Esophagus muscularis mucosa (tissue), 4 donors: ENCODE measurements around the gene RAB40B. TPM values are rescaled to one million over a fixed set of nuclear protein-coding genes. Genes with fewer than 3 reads are reported as not detected.

ENCODE experiments used
- DNase-seq: peaks from one replicate; pipeline ENCODE4 v3.0.0-alpha.2; 2017; ENCODE audit errors: extremely low spot score
- H3K27ac ChIP-seq, 4 donors: fragments of 200-600 bp; sonication (generic); replicated peaks in 1 of 4; 1 replicate in 3 of 4; 2 replicates in 1 of 4; pipeline ENCODE4 v1.5.1; 2016 to 2019; ENCODE audit warnings: mild to moderate bottlenecking in 1 of 4
- H3K27me3 ChIP-seq, 4 donors: fragments of 200-600 bp; sonication (generic); one replicate each; pipeline versions ENCODE4 v1.5.1 to v1.6.0; 2016 to 2019
- H3K36me3 ChIP-seq, 4 donors: fragments of 200-600 bp; sonication (generic); one replicate each; pipeline ENCODE4 v1.5.1; 2016 to 2019
- H3K4me1 ChIP-seq, 4 donors: fragments of 200-600 bp; sonication (generic); one replicate each; pipeline ENCODE4 v1.5.1; 2016 to 2019
- H3K4me3 ChIP-seq, 4 donors: fragments of 200-600 bp; sonication (generic); 1 replicate in 2 of 4; 2 replicates in 2 of 4; pipeline ENCODE4 v1.5.1; 2016 to 2019; ENCODE audit warnings: mild to moderate bottlenecking in 4 of 4, moderate library complexity in 1 of 4
- H3K9me3 ChIP-seq, 4 donors: fragments of 200-600 bp; sonication (generic); 1 replicate in 3 of 4; 2 replicates in 1 of 4; pipeline ENCODE4 v1.5.1; 2016 to 2019
- CTCF ChIP-seq, 3 experiments: fragments of 200-600 bp in 2 of 3; fragments of 450-650 bp in 1 of 3; sonication (generic) in 2 of 3; IDR thresholded peaks; one replicate each; pipeline ENCODE4 v1.5.1; 2017 to 2019; ENCODE audit warnings: antibody characterized with exemption in 3 of 3, mild to moderate bottlenecking in 2 of 3, moderate library complexity in 1 of 3
- EP300 ChIP-seq: sonication (generic); formaldehyde crosslinking; IDR thresholded peaks from one replicate; pipeline ENCODE4 v1.6.1; 2017; ENCODE audit warnings: antibody characterized with exemption
- POLR2A ChIP-seq: fragments of 450-650 bp; IDR thresholded peaks from one replicate; pipeline ENCODE4 v1.6.1; 2017; ENCODE audit warnings: antibody characterized with exemption, moderate library complexity, mild to moderate bottlenecking, low read depth
- POLR2AphosphoS5 ChIP-seq, 2 donors: sonication (generic); formaldehyde crosslinking; IDR thresholded peaks; one replicate each; pipeline ENCODE4 v1.6.1; 2017; ENCODE audit warnings: antibody characterized with exemption in 2 of 2
- WGBS: methylation state at CpG from one replicate; pipeline ENCODE4 v1.1.5; 2018; 5-methylcytosine and 5-hydroxymethylcytosine counted together
- intact Hi-C: fragments of 100-400 bp; cut with DNase I; formaldehyde crosslinking; loops from one replicate; pipeline ENCODE4 v1.15.1; 2023
- total RNA-seq, 4 donors: library from RNA; depleted of rRNA; stranded (reverse); fragments of >200 nt; gene quantifications; one replicate each; pipeline versions ENCODE4 v1.1.0 to v1.2.1, GENCODE V29; 2016

RAB40B gene
- total RNA-seq, 4 donors from 2014 or later, result 6.2 to 24.3 (median 19.4) TPM

GRCh38 chr17:82687375-82687861, 11.1 kb downstream of the RAB40B start:
- Histone ChIP-seq H3K4me3 (no peak overlapping the region), H3K27ac (no peak overlapping the region), H3K9me3 (no peaks in the 10 kb centered on the region), H3K27me3 (no peaks in the 10 kb centered on the region), H3K36me3 (peaks cover 0 to 24% (median 9%) of the 10 kb centered on the region in 4 donors), H3K4me1 (no peaks in the 10 kb centered on the region)
- DNase-seq, result no peak
- intact Hi-C loops, result no loop called here
- whole genome bisulfite sequencing, result 92% methylated on average over 9 of the region's 10 CpGs
- TF ChIP-seq POLR2A (no peak), CTCF (IDR thresholded peaks at IDR 0.05) (no peak), EP300 (no peak), POLR2AphosphoS5 (IDR thresholded peaks at IDR 0.05) (no peak)

DNA sequence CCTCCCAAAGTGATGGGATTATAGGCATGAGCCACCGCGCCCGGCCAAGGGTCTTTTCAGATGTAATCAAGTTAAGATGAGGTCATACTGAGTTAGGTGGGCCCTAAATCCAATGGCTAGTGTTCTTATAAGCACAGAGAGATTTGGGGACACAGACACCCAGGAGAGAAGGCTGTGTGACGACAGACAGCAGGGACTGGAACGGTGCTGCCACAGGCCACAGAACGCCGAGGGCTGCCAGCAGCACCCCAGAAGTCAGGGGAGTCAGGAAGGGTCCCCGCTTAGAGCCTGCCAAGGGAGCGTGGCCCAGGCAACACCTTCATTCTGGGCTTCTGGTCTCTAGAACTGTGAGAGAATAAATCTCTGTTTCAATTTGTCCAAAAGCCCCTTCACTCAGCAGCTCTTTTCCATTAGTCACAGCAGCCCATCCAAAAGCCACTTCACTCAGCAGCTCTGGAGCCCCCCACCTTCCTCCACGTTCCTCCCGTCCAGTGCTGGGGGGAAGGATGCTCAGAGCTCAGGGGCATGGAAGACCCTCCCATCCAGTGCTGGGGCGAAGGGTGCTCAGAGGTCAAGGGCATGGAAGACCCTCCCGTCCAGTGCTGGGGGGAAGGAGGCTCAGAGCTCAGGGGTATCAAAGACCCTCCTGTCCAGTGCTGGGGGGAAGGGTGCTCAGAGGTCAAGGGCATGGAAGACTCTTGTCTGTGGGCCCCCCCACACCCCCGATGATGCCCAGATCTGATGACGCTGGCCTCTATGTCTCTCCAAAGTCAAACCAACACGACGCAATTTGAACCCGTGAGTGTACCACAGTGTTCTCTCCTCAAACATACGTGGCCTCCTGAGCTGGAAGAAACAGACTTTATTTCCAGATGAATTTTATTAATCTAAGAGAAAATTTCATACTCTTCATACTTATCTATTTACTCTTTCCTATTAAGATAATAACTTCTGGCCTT, 11.9 kb downstream of the RAB40B start:
- no peaks in the 10 kb centered on the region for H3K4me1 ChIP-seq
- H3K4me3 ChIP-seq, result no peak overlapping the region
- H3K36me3 ChIP-seq, result peaks cover 0 to 22% (median 9%) of the 10 kb centered on the region in 4 donors
- H3K27me3 ChIP-seq, result no peaks in the 10 kb centered on the region
- WGBS, result 87% methylated on average over 19 of the region's 19 CpGs
- DNase-seq, result no peak
- peaks cover 0 to 1% (median 0%) of the 10 kb centered on the region in 4 donors for H3K9me3 ChIP-seq
- intact Hi-C loops, result no loop called here
- TF ChIP-seq POLR2A, result no peak
- TF ChIP-seq POLR2AphosphoS5 (IDR thresholded peaks at IDR 0.05), result no peak
- no peak for TF ChIP-seq EP300
- no peak for TF ChIP-seq CTCF (IDR thresholded peaks at IDR 0.05)
- H3K27ac ChIP-seq, result no peak overlapping the region

DNA sequence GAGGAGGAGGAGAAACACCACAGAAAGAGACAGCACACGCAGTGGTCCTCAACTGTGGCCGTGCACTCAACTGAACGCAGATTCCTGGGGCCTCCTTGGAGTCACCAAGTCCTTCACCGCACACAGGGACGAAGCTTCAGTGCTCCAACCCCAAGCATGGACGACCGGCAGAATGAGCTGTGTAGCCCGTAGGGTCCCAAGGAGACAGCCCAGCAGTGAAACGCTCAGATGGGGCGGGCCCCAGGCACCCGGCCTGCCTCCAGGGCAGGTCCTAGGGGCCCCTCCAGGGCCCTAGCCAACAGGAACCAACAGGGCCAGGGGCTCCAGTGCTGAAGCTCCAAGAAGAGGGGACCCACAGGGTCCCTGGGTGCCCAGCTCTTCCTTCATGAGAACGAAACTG, 13.2 kb downstream of the RAB40B start:
- H3K27me3 ChIP-seq, result no peaks in the 10 kb centered on the region
- DNase-seq, result no peak
- H3K9me3 ChIP-seq, result peaks cover 0 to 8% (median 0%) of the 10 kb centered on the region in 4 donors
- peaks cover 0 to 10% (median 6%) of the 10 kb centered on the region in 4 donors for H3K36me3 ChIP-seq
- WGBS, result 94% methylated on average over 12 of the region's 12 CpGs
- no peak overlapping the region for H3K27ac ChIP-seq
- TF ChIP-seq EP300, result no peak
- TF ChIP-seq POLR2AphosphoS5 (IDR thresholded peaks at IDR 0.05), result no peak
- TF ChIP-seq POLR2A, result no peak
- TF ChIP-seq CTCF (IDR thresholded peaks at IDR 0.05), result no peak
- H3K4me3 ChIP-seq, result no peak overlapping the region
- intact Hi-C loops, result no loop called here
- no peaks in the 10 kb centered on the region for H3K4me1 ChIP-seq

- Histone ChIP-seq H3K27ac (no peak overlapping the region), H3K9me3 (peaks cover 0 to 8% (median 0%) of the 10 kb centered on the region in 4 donors), H3K4me1 (no peaks in the 10 kb centered on the region), H3K27me3 (no peaks in the 10 kb centered on the region), H3K4me3 (no peak overlapping the region), H3K36me3 (peaks cover 0 to 9% (median 4%) of the 10 kb centered on the region in 4 donors)
- WGBS, result 82% methylated on average over 10 of the region's 13 CpGs
- no peak for TF ChIP-seq EP300
- TF ChIP-seq CTCF (IDR thresholded peaks at IDR 0.05), result no peak
- TF ChIP-seq POLR2AphosphoS5 (IDR thresholded peaks at IDR 0.05), result no peak
- no peak for TF ChIP-seq POLR2A
- intact Hi-C loops, result no loop called here
- DNase-seq, result no peak
Measured at GRCh38 chr17:82684228-82684841, 14.2 kb downstream of the RAB40B start.
